ENCODE measurements around the gene ZNF219. TPM values are rescaled to one million over a fixed set of nuclear protein-coding genes. Genes with fewer than 3 reads are reported as not detected.

Gene ZNF219
- total RNA-seq, 1 donor from 2014 or later, result 44.9 TPM

GRCh38 chr14:21092273-21093011 is 6.0 kb downstream of the ZNF219 start:
- intact Hi-C loops (cut with micrococcal nuclease), result no loop called here
- TF ChIP-seq CTCF (IDR thresholded peaks at IDR 0.05; ENCODE audit: borderline replicate concordance), result peak; percentile 100
- no peak overlapping the region for H3K27ac ChIP-seq (replicated peaks)

GRCh38 chr14:21091821-21092272 is 6.6 kb downstream of the ZNF219 start:
- Histone ChIP-seq H3K27ac (replicated peaks) (no peak overlapping the region), H3K27me3 (ENCODE audit: low read depth) (no peaks in the 10 kb centered on the region), H3K36me3 (peaks cover 53% of the 10 kb centered on the region), H3K4me1 (peaks cover 32% of the 10 kb centered on the region), H3K4me3 (no peak overlapping the region), H3K9me3 (replicated peaks) (no peaks in the 10 kb centered on the region)
- DNase-seq, result no peak
- intact Hi-C loops (cut with micrococcal nuclease), result no loop called here
- no peak for TF ChIP-seq CTCF (IDR thresholded peaks at IDR 0.05; ENCODE audit: borderline replicate concordance)

More at GRCh38 chr14:21092273-21093011, 6.0 kb downstream of the ZNF219 start:
- H3K36me3 ChIP-seq, result peaks cover 48% of the 10 kb centered on the region
- H3K9me3 ChIP-seq (replicated peaks), result no peaks in the 10 kb centered on the region
- no peaks in the 10 kb centered on the region for H3K27me3 ChIP-seq (ENCODE audit: low read depth)
- DNase-seq, result peak; percentile 84
- H3K4me3 ChIP-seq, result no peak overlapping the region
- H3K4me1 ChIP-seq, result peaks cover 38% of the 10 kb centered on the region

GRCh38 chr14:21090940-21091663 is 7.4 kb downstream of the ZNF219 start:
- Histone ChIP-seq H3K27me3 (ENCODE audit: low read depth) (no peaks in the 10 kb centered on the region), H3K4me1 (peaks cover 25% of the 10 kb centered on the region), H3K9me3 (replicated peaks) (no peaks in the 10 kb centered on the region), H3K4me3 (no peak overlapping the region), H3K36me3 (peaks cover 60% of the 10 kb centered on the region), H3K27ac (replicated peaks) (no peak overlapping the region)
- intact Hi-C loops (cut with micrococcal nuclease), result no loop called here
- TF ChIP-seq CTCF (IDR thresholded peaks at IDR 0.05; ENCODE audit: borderline replicate concordance), result no peak
- no peak for DNase-seq

GRCh38 chr14:21090194-21090939 is 8.1 kb downstream of the ZNF219 start:
- Histone ChIP-seq H3K4me3 (no peak overlapping the region), H3K4me1 (peaks cover 18% of the 10 kb centered on the region), H3K36me3 (peaks cover 67% of the 10 kb centered on the region), H3K27me3 (ENCODE audit: low read depth) (no peaks in the 10 kb centered on the region), H3K9me3 (replicated peaks) (no peaks in the 10 kb centered on the region), H3K27ac (replicated peaks) (no peak overlapping the region)
- intact Hi-C loops (cut with micrococcal nuclease), result no loop called here
- TF ChIP-seq CTCF (IDR thresholded peaks at IDR 0.05; ENCODE audit: borderline replicate concordance), result peak; percentile 56
- DNase-seq, result no peak

- H3K36me3 ChIP-seq, result peaks cover 72% of the 10 kb centered on the region
- no peak for TF ChIP-seq CTCF (IDR thresholded peaks at IDR 0.05; ENCODE audit: borderline replicate concordance)
- no peak overlapping the region for H3K27ac ChIP-seq (replicated peaks)
- DNase-seq, result no peak
- intact Hi-C loops (cut with micrococcal nuclease), result no loop called here
- no peaks in the 10 kb centered on the region for H3K9me3 ChIP-seq (replicated peaks)
- H3K27me3 ChIP-seq (ENCODE audit: low read depth), result no peaks in the 10 kb centered on the region
- H3K4me1 ChIP-seq, result peaks cover 23% of the 10 kb centered on the region
- H3K4me3 ChIP-seq, result no peak overlapping the region
These were observed 8.6 kb downstream of the ZNF219 start for GRCh38 chr14:21089877-21090193.

All from left ventricle myocardium inferior (tissue), 1 donor.